ENCODE data around the gene ELOB. TPM values are rescaled to one million over a fixed set of nuclear protein-coding genes. Genes with fewer than 3 reads are reported as not detected.

Gene ELOB
- total RNA-seq, 6 experiments from 2014 or later, result 329 to 403 (median 352) TPM

DNA sequence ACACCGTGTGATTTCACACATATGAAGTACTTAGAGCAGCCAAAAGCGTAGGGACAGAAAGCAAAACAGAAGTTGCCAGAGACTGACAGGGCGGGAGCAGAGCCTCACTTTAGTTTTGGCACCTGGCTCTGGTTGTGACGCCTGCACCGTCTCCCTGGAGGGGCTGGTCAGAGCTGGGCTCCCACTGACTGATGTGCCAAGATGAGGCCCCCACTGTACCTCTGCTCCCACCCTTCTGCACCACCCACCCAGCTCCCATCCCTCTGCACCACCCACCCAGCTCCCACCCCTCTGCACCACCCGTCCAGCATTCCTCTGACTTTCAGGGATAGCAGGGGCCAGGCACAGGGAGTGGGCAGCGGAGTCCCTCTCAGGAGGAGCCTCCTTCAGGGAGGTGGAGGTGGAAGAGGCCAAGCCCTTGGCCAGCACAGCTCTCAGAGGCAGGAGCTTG, 36.7 kb upstream of the ELOB start:
- Mint-ChIP-seq H3K4me3 (no peak overlapping the region), H3K9me3 (peaks cover 7% of the 10 kb centered on the region; the same call in 1 of the 2 replicates), H3K4me1 (ENCODE audit: low read depth) (no peaks in the 10 kb centered on the region), H3K27ac (no peak overlapping the region), H3K27me3 (ENCODE audit: insufficient read depth) (peaks cover 42% of the 10 kb centered on the region), H3K36me3 (ENCODE audit: low read depth) (no peaks in the 10 kb centered on the region)
- DNase-seq, result no peak
- TF ChIP-seq, protein P1, sequence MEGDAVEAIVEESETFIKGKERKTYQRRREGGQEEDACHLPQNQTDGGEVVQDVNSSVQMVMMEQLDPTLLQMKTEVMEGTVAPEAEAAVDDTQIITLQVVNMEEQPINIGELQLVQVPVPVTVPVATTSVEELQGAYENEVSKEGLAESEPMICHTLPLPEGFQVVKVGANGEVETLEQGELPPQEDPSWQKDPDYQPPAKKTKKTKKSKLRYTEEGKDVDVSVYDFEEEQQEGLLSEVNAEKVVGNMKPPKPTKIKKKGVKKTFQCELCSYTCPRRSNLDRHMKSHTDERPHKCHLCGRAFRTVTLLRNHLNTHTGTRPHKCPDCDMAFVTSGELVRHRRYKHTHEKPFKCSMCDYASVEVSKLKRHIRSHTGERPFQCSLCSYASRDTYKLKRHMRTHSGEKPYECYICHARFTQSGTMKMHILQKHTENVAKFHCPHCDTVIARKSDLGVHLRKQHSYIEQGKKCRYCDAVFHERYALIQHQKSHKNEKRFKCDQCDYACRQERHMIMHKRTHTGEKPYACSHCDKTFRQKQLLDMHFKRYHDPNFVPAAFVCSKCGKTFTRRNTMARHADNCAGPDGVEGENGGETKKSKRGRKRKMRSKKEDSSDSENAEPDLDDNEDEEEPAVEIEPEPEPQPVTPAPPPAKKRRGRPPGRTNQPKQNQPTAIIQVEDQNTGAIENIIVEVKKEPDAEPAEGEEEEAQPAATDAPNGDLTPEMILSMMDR (IDR thresholded peaks at IDR 0.05), result no peak

DNA sequence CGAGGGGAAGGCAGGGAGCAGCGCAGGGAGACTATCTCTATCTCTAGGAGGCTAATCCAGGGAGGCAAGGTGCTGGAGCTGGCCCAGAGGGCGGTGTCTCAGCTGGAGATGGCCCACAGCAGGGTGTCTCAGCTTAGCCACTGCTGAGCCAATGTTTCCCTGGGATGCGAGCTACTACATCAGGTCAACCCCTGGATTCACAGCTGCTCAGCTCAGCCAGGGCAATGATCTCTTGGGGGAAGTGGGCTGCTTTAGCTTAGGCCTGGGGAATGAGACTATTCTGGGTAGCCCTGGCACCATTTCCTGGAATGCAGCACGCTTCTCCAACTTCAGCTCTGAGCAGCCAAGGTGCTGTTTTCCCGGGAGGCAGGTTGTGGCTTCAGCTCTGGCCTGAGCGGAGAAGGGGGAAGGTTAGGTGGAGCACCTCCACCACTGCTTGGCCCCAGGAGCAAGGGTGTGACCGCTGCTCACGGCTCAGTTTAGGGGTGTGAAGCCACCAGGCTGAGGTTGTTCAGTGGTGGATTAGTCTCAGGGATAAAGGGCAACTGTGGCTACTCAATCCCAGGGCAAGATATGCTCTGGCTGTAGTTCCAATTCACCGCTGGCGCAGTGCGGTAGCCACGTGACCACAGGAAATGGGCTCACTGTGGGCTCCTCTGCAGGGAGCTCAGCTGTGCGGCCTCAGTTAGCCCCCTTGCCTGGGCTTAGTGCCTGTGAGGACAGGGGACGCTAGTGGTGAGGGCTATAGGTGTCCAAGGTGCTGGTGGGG, 34.8 kb upstream of the ELOB start:
- no peak for DNase-seq
- H3K27me3 Mint-ChIP-seq (ENCODE audit: insufficient read depth), result peaks cover 51% of the 10 kb centered on the region
- no peaks in the 10 kb centered on the region for H3K4me1 Mint-ChIP-seq (ENCODE audit: low read depth)
- TF ChIP-seq, protein P1 (IDR thresholded peaks at IDR 0.05), result no peak
- no peak overlapping the region for H3K27ac Mint-ChIP-seq
- H3K9me3 Mint-ChIP-seq, result peaks cover 9% of the 10 kb centered on the region; the same call in 1 of the 2 replicates
- H3K36me3 Mint-ChIP-seq (ENCODE audit: low read depth), result no peaks in the 10 kb centered on the region
- no peak overlapping the region for H3K4me3 Mint-ChIP-seq

DNA sequence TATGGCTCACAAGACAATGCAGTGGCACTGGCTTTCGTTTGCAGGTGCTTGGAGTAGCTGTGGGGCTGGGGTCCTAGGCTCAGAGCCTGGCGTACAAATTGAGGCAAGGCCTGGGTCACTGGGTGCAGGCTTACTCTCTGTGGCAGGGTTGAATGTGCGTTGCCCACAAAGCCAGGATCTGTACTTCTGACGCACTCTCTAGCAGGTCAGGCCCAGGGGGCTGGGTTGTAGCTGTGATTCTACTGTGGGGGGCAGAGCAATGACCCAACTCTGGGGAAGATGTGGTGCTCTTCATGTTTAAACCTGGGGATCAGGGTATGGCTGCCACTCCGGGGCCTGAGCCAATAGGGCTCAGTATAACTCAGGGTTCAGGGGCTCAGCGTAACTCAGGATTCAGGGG, 33.6 kb upstream of the ELOB start:
- Mint-ChIP-seq H3K9me3 (peaks cover 9% of the 10 kb centered on the region; the same call in 1 of the 2 replicates), H3K4me1 (ENCODE audit: low read depth) (no peaks in the 10 kb centered on the region), H3K27me3 (ENCODE audit: insufficient read depth) (peaks cover 55% of the 10 kb centered on the region), H3K27ac (no peak overlapping the region), H3K36me3 (ENCODE audit: low read depth) (no peaks in the 10 kb centered on the region), H3K4me3 (no peak overlapping the region)
- DNase-seq, result no peak
- TF ChIP-seq, protein P1 (IDR thresholded peaks at IDR 0.05), result no peak

DNA sequence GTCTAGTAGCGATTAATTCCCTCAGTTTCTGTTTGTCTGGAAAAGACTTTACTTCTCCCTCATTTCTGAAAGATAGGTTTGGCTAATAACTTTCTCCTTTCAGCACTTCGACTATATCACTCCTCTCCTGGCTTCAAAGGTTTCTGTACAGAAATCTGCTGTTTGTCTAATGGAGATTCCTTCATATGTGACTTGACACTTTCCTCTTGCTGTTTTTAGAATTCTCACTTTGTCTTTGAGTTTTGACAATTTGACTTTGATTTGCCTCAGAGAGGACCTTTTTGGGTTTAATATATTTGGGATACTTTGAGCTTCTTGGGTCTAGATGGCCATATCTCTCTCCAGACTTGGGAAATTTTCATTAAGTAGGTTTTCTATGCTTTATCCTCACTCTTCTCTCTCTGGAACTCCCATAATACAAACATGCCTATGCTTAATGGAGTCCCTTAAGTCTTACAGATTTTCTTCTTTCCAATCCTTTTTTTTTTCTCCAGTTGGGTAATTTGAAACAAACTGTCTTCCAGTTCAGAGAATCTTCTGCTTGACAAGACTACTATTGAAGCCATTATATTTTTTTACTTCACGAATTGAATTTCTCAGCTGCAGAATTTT, 32.2 kb upstream of the ELOB start:
- H3K27ac Mint-ChIP-seq, result no peak overlapping the region
- no peak overlapping the region for H3K4me3 Mint-ChIP-seq
- no peaks in the 10 kb centered on the region for H3K4me1 Mint-ChIP-seq (ENCODE audit: low read depth)
- peaks cover 18% of the 10 kb centered on the region for H3K9me3 Mint-ChIP-seq
- peaks cover 53% of the 10 kb centered on the region for H3K27me3 Mint-ChIP-seq (ENCODE audit: insufficient read depth)
- DNase-seq, result no peak
- no peaks in the 10 kb centered on the region; the same call in 1 of the 2 replicates for H3K36me3 Mint-ChIP-seq (ENCODE audit: low read depth)
- TF ChIP-seq, protein P1 (IDR thresholded peaks at IDR 0.05), result no peak

DNA sequence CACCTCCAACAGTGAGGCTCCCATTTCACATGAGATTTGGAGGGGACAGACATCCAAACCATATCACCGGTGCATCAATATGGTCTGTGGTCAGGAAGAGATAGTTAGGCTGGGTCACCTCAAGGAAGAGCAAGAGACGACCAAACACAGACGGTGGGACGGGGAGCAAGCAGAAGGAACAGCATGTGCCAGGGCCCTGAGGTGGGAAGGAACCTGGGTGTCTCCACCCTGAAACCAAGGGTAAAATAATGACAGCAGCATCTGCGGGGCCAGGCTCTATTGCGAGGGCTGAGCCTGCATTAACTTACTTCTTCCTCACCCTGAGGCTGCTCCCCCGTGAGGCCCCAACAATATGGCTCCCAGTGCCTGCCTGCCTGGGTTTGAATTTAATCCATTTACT, 31.1 kb upstream of the ELOB start:
- Mint-ChIP-seq H3K27ac (no peak overlapping the region), H3K27me3 (ENCODE audit: insufficient read depth) (peaks cover 53% of the 10 kb centered on the region), H3K4me3 (no peak overlapping the region), H3K9me3 (peaks cover 28% of the 10 kb centered on the region), H3K36me3 (ENCODE audit: low read depth) (peaks cover 5% of the 10 kb centered on the region; the same call in 1 of the 2 replicates), H3K4me1 (ENCODE audit: low read depth) (no peaks in the 10 kb centered on the region)
- TF ChIP-seq, protein P1 (IDR thresholded peaks at IDR 0.05), result no peak
- no peak for DNase-seq
